IMR-90 (cell line): ENCODE results near the gene PSG3. TPM values are rescaled to one million over a fixed set of nuclear protein-coding genes. Genes with fewer than 3 reads are reported as not detected.
"Not testable (repeated sequence)": the region's sequence is repeated elsewhere in the genome, so short reads cannot be mapped to it uniquely, and the experiment has no call there.

ENCODE experiments used
- ATAC-seq: fragments of 200-7000 bp; cut with Tn5 transposase; 2 replicates; pipeline ENCODE4 v1.9.1; 2020; ENCODE audit warnings: low read depth, mild to moderate bottlenecking, moderate library complexity
- BruUV-seq: library from RNA; stranded (reverse); fragments of 400-500 nt; replicated peaks from 2 replicates; lab custom pipeline; 2021; lab: Mats Ljungman, UMichigan
- CTCF ChIA-PET: fragments of 300-600 bp; formaldehyde crosslinking; extraction: SDS; loops from one replicate; lab custom pipeline; 2021; ENCODE audit warnings: antibody characterized with exemption; lab: Yijun Ruan, JAX
- POLR2A ChIA-PET: fragments of 300-600 bp; sonication (Branson Sonifier 250); formaldehyde crosslinking; loops from one replicate; lab custom pipeline; 2022; ENCODE audit warnings: antibody characterized with exemption; ENCODE audit not compliant: unreplicated experiment; lab: Charles Lee
- DNase-seq: peaks from one replicate; pipeline ENCODE4 v3.0.0; 2013
- H2AFZ ChIP-seq: replicated peaks from 2 replicates; pipeline ENCODE3; 2013; ENCODE audit warnings: low read length, mild to moderate bottlenecking; ENCODE audit not compliant: poor library complexity
- H2AK5ac ChIP-seq: 2 replicates; pipeline ENCODE4 v1.6.1; 2013; ENCODE audit warnings: low read depth, low read length, inconsistent platforms
- H2AK9ac ChIP-seq: replicated peaks from 2 replicates; pipeline ENCODE3; 2013; ENCODE audit warnings: mild to moderate bottlenecking, low read depth, low read length, moderate library complexity; ENCODE audit not compliant: poor library complexity
- H2BK120ac ChIP-seq: 2 replicates; pipeline ENCODE4 v1.6.1; 2013; ENCODE audit warnings: low read depth, low read length, inconsistent platforms
- H2BK15ac ChIP-seq: 3 replicates; pipeline ENCODE4 v1.6.1; 2013; ENCODE audit warnings: low read depth, low read length, inconsistent platforms
- H2BK20ac ChIP-seq: 2 replicates; pipeline ENCODE4 v1.6.1; 2013; ENCODE audit warnings: low read depth, mild to moderate bottlenecking, inconsistent platforms, low read length, moderate library complexity
- H2BK5ac ChIP-seq: 2 replicates; pipeline ENCODE4 v1.6.1; 2013; ENCODE audit warnings: mild to moderate bottlenecking, low read depth, low read length, inconsistent platforms; ENCODE audit not compliant: poor library complexity, severe bottlenecking
- H3K14ac ChIP-seq: replicated peaks from 2 replicates; pipeline ENCODE4 v1.6.1; 2013; ENCODE audit warnings: low read depth, low read length, inconsistent platforms
- H3K18ac ChIP-seq: 2 replicates; pipeline ENCODE4 v1.6.1; 2013; ENCODE audit warnings: low read depth, low read length, control low read depth
- H3K23ac ChIP-seq: 2 replicates; pipeline ENCODE4 v1.6.1; 2013; ENCODE audit warnings: low read depth, low read length, inconsistent platforms
- H3K27ac ChIP-seq: 2 replicates; pipeline ENCODE4 v1.5.1; 2013; ENCODE audit warnings: mild to moderate bottlenecking, control low read depth, low read length; ENCODE audit not compliant: insufficient read depth
- H3K27me3 ChIP-seq: 2 replicates; pipeline ENCODE4 v1.6.1; 2013; ENCODE audit warnings: low read length; ENCODE audit not compliant: control insufficient read depth, insufficient read depth
- H3K36me3 ChIP-seq: 2 replicates; pipeline ENCODE4 v1.6.1; 2013; ENCODE audit warnings: low read length, mixed read lengths; ENCODE audit not compliant: control insufficient read depth, insufficient read depth
- H3K4ac ChIP-seq: 2 replicates; pipeline ENCODE4 v1.6.1; 2013; ENCODE audit warnings: low read depth, low read length, inconsistent platforms
- H3K4me1 ChIP-seq: 2 replicates; pipeline ENCODE4 v1.6.1; 2013; ENCODE audit warnings: low read length, mixed read lengths; ENCODE audit not compliant: control insufficient read depth, insufficient read depth
- H3K4me2 ChIP-seq: 2 replicates; pipeline ENCODE4 v1.6.1; 2013; ENCODE audit warnings: low read depth, mild to moderate bottlenecking, control low read depth, low read length, moderate library complexity
- H3K4me3 ChIP-seq: 2 replicates; pipeline ENCODE4 v1.5.1; 2013; ENCODE audit warnings: low read depth, mild to moderate bottlenecking, control low read depth, low read length, moderate library complexity; ENCODE audit not compliant: insufficient read depth
- H3K56ac ChIP-seq: 2 replicates; pipeline ENCODE4 v1.6.1; 2013; ENCODE audit warnings: low read length, inconsistent platforms; ENCODE audit not compliant: insufficient read depth; ENCODE audit errors: extremely low read depth
- H3K79me1 ChIP-seq, 2 experiments: 2 replicates each; pipeline ENCODE4 v1.6.1; 2013; ENCODE audit warnings: low read length in 2 of 2, inconsistent platforms in 1 of 2, low read depth in 1 of 2
- H3K9ac ChIP-seq: 2 replicates; pipeline ENCODE4 v1.6.1; 2013; ENCODE audit warnings: low read depth, low read length, control low read depth
- H3K9me1 ChIP-seq: 2 replicates; pipeline ENCODE4 v1.6.1; 2013; ENCODE audit warnings: low read length, inconsistent platforms; ENCODE audit not compliant: insufficient read depth
- H3K9me3 ChIP-seq: 2 replicates; pipeline ENCODE4 v1.6.1; 2013; ENCODE audit warnings: low read length; ENCODE audit not compliant: control insufficient read depth, insufficient read depth
- H4K20me1 ChIP-seq: 2 replicates; pipeline ENCODE4 v1.6.1; 2013; ENCODE audit warnings: low read length, inconsistent platforms; ENCODE audit not compliant: insufficient read depth
- H4K5ac ChIP-seq: 2 replicates; pipeline ENCODE4 v1.6.1; 2013; ENCODE audit warnings: mild to moderate bottlenecking, low read depth, low read length, control low read depth
- H4K8ac ChIP-seq, 2 experiments: 2 replicates each; pipeline ENCODE4 v1.6.1; 2013; ENCODE audit warnings: low read depth in 2 of 2, low read length in 2 of 2, control low read depth in 1 of 2, inconsistent platforms in 1 of 2
- H4K91ac ChIP-seq: 2 replicates; pipeline ENCODE4 v1.6.1; 2013; ENCODE audit warnings: low read depth, low read length, inconsistent platforms; ENCODE audit not compliant: insufficient read depth
- CEBPB ChIP-seq: IDR thresholded peaks from 2 replicates; pipeline ENCODE4 v1.6.1; 2012; ENCODE audit warnings: low read depth, low read length, improper control_type of control experiment
- CHD1 ChIP-seq: IDR thresholded peaks from 2 replicates; pipeline ENCODE4 v1.6.1; 2012; ENCODE audit warnings: low read depth, low read length, improper control_type of control experiment
- RFX5 ChIP-seq: IDR thresholded peaks from 2 replicates; pipeline ENCODE4 v1.8.0; 2012; ENCODE audit warnings: low read depth, mild to moderate bottlenecking, low read length, moderate library complexity
- SMC3 ChIP-seq: fragments of 150-350 bp; IDR thresholded peaks from 2 replicates; pipeline ENCODE4 v1.6.1; 2016; ENCODE audit warnings: low read depth, mild to moderate bottlenecking, antibody characterized with exemption, low read length, moderate library complexity
- WGBS, 2 experiments: methylation state at CpG; one replicate each; pipeline versions ENCODE4 v1.1.5 to v1.1.7; 2013; ENCODE audit warnings: missing lambda C conversion rate in 2 of 2; ENCODE audit not compliant: insufficient read length in 1 of 2; ENCODE audit errors: extremely low coverage in 2 of 2; 5-methylcytosine and 5-hydroxymethylcytosine counted together
- dilution Hi-C: fragments of 300-500 bp; cut with HindIII; formaldehyde crosslinking; loops from one replicate; pipeline ENCODE4 v1.14.3; 2018; ENCODE audit warnings: low sequenced_read_pairs; ENCODE audit not compliant: unreplicated experiment
- in situ Hi-C: fragments of 300-500 bp; cut with MboI; formaldehyde crosslinking; loops from 3 replicates; pipeline ENCODE4 v1.14.3; 2019; ENCODE audit warnings: low sequenced_read_pairs, inconsistent platforms, mixed read lengths
- intact Hi-C: fragments of 100-400 bp; cut with micrococcal nuclease; formaldehyde crosslinking; loops from 2 replicates; pipeline ENCODE4 v1.10.0; 2022
- polyA plus RNA-seq, 3 experiments: library from polyadenylated mRNA; depleted of rRNA; stranded (reverse); fragments of >200 nt; gene quantifications; 2 replicates each; pipeline ENCODE4 v1.2.3, GENCODE V29; 2012; ENCODE audit warnings: low replicate concordance in 1 of 3
- total RNA-seq: library from RNA; depleted of rRNA; stranded (reverse); fragments of >200 nt; gene quantifications from 2 replicates; pipeline ENCODE4 v1.2.3, GENCODE V29; 2012
- TF ChIP-seq, protein P1 (sequence below): conservative IDR thresholded peaks from 2 replicates; pipeline ENCODE4 v1.5.1; 2012; ENCODE audit warnings: mild to moderate bottlenecking, low read depth, low read length, improper control_type of control experiment

The PSG3 gene
- total and polyA plus RNA-seq, 2 of the 4 experiments (the other 2 are of a cell fraction): 0.03 TPM; not detected in 1

DNA sequence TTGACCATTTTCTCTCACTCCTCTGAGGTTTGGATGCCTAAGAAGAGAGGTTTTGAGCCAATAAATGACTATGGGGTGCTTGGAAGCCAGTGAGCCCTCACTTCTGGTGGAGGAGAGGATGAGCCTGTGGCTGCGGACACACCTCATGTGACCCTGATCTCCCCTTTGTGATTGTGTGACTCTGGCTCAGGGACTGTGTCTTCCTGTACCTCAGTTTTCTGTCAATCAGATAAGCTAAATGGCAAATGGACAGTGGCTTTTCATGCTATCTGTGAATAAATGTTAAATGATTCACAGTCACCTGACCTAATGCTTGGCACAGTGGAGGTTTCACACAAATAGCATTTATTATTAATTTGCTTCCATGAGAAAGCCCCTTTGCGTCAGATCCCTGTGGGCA lies 22.5 kb upstream of the PSG3 start:
- peak overlapping the region; percentile 13; the same call in 1 of the 2 replicates for H3K9ac ChIP-seq
- intact Hi-C loops: no loop called here
- POLR2A ChIA-PET: no interaction called here
- no peak overlapping the region for H2AFZ ChIP-seq
- no peaks in the 10 kb centered on the region for H3K27me3 ChIP-seq
- H4K5ac ChIP-seq: peak overlapping the region; percentile 99
- peak overlapping the region; percentile 68 to 73 for H4K8ac ChIP-seq
- no CpG with 5 or more reads among the region's 2 CpGs for WGBS, 2 experiments
- H3K4ac ChIP-seq: peak overlapping the region; percentile 73
- peak overlapping the region; percentile 34; the same call in 1 of the 2 replicates for H3K4me2 ChIP-seq
- BruUV-seq: no TSS peak
- H3K9me1 ChIP-seq: peaks cover 14% of the 10 kb centered on the region
- no peak overlapping the region for H2AK9ac ChIP-seq
- H2BK120ac ChIP-seq: peak overlapping the region; percentile 95
- TF ChIP-seq CEBPB (no peak), RFX5 (no peak), CHD1 (no peak), SMC3 (no peak)
- TF ChIP-seq, protein P1, sequence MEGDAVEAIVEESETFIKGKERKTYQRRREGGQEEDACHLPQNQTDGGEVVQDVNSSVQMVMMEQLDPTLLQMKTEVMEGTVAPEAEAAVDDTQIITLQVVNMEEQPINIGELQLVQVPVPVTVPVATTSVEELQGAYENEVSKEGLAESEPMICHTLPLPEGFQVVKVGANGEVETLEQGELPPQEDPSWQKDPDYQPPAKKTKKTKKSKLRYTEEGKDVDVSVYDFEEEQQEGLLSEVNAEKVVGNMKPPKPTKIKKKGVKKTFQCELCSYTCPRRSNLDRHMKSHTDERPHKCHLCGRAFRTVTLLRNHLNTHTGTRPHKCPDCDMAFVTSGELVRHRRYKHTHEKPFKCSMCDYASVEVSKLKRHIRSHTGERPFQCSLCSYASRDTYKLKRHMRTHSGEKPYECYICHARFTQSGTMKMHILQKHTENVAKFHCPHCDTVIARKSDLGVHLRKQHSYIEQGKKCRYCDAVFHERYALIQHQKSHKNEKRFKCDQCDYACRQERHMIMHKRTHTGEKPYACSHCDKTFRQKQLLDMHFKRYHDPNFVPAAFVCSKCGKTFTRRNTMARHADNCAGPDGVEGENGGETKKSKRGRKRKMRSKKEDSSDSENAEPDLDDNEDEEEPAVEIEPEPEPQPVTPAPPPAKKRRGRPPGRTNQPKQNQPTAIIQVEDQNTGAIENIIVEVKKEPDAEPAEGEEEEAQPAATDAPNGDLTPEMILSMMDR: no peak
- dilution Hi-C loops: no loop called here
- peak overlapping the region; percentile 85 for H2BK20ac ChIP-seq
- H3K4me3 ChIP-seq: no peak overlapping the region
- H2BK5ac ChIP-seq: peak overlapping the region; percentile 81
- CTCF ChIA-PET: no interaction called here
- H3K36me3 ChIP-seq: no peaks in the 10 kb centered on the region
- H4K91ac ChIP-seq: peak overlapping the region; percentile 87
- peaks cover 20% of the 10 kb centered on the region for H3K4me1 ChIP-seq
- H2AK5ac ChIP-seq: peak overlapping the region; percentile 85
- no peak for DNase-seq
- peak overlapping the region; percentile 65; the same call in 1 of the 2 replicates for H3K23ac ChIP-seq
- no peaks in the 10 kb centered on the region for H4K20me1 ChIP-seq
- ATAC-seq: no peak
- peak overlapping the region; percentile 5; the same call in 1 of the 2 replicates for H3K56ac ChIP-seq
- in situ Hi-C loops: no loop called here
- peak overlapping the region; percentile 66 for H3K27ac ChIP-seq
- peak overlapping the region; percentile 57 for H3K14ac ChIP-seq
- peak overlapping the region; percentile 98 for H3K18ac ChIP-seq
- no peaks in the 10 kb centered on the region for H3K79me1 ChIP-seq
- H3K9me3 ChIP-seq: no peaks in the 10 kb centered on the region
- H2BK15ac ChIP-seq: peak overlapping the region; percentile 43; the same call in 2 of the 3 replicates

DNA sequence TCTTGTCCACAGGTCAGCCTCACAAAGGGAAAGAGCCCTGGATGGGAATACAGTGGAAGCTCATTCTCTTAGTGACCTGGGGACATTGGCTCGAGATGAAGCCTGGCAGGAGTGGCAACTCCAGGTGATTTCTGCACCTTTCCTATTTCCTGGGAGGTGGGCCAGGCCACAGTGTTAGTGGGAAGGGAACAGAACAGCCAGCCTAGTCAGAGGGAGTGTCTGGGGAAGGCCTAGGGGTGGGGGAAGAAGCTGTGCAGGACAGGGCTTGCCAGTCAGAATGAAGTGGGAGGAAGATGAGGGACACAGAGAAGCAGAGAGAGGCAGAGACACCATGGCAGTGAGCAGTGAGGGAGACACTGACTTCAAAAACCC lies 21.6 kb upstream of the PSG3 start:
- BruUV-seq: TSS peak; percentile 63
- H3K4ac ChIP-seq: peak overlapping the region; percentile 73
- H3K23ac ChIP-seq, in situ Hi-C loops, H3K36me3 ChIP-seq, POLR2A ChIA-PET, H4K20me1 ChIP-seq, CTCF ChIA-PET, H2AK9ac ChIP-seq, H3K4me3 ChIP-seq, H3K4me2 ChIP-seq, H2AFZ ChIP-seq, H3K9ac ChIP-seq, dilution Hi-C loops, H3K79me1 ChIP-seq, H3K9me3 ChIP-seq, H3K27me3 ChIP-seq, DNase-seq, ATAC-seq: not testable (repeated sequence)
- peak overlapping the region; percentile 66 for H3K27ac ChIP-seq
- peak overlapping the region; percentile 42; the same call in 1 of the 3 replicates for H2BK15ac ChIP-seq
- intact Hi-C loops: loop anchor here (2.0 kb wide), 1 partner anchor 15 kb away; no protein-coding TSS in a partner anchor
- peak overlapping the region; percentile 5 for H3K56ac ChIP-seq
- H3K4me1 ChIP-seq: peaks cover 20% of the 10 kb centered on the region
- H4K8ac ChIP-seq: peak overlapping the region; percentile 68 to 84; a peak in 3 of 4 replicates
- H4K91ac ChIP-seq: peak overlapping the region; percentile 95
- peak overlapping the region; percentile 85 for H2BK20ac ChIP-seq
- H3K18ac ChIP-seq: peak overlapping the region; percentile 98; the same call in 1 of the 2 replicates
- H3K9me1 ChIP-seq: peaks cover 14% of the 10 kb centered on the region
- peak overlapping the region; percentile 99; the same call in 1 of the 2 replicates for H4K5ac ChIP-seq
- H2AK5ac ChIP-seq: peak overlapping the region; percentile 85; the same call in 1 of the 2 replicates
- peak overlapping the region; percentile 94 for H3K14ac ChIP-seq
- peak overlapping the region; percentile 81 for H2BK5ac ChIP-seq
- peak overlapping the region; percentile 95 for H2BK120ac ChIP-seq
- WGBS, 2 experiments: no CpG with 5 or more reads among the region's 1 CpG
